ENCODE measurements around the gene VSTM2L.

- TF ChIP-seq CTCF (IDR thresholded peaks at IDR 0.05; ENCODE audit: borderline replicate concordance, extremely low read depth, low read length, poor library complexity, severe bottlenecking) (no peak), EZH2 (IDR thresholded peaks at IDR 0.05; ENCODE audit: borderline replicate concordance, low read depth, low read length, severe bottlenecking) (no peak)
These were observed 8.5 kb upstream of the VSTM2L start for GRCh38 chr20:37894454-37894853.

Data from DND-41 (cell line).